ENCODE results near the gene PLEKHJ1.
A peak's percentile ranks its signal among the peaks of the same experiment; 100 is the strongest.

DNA sequence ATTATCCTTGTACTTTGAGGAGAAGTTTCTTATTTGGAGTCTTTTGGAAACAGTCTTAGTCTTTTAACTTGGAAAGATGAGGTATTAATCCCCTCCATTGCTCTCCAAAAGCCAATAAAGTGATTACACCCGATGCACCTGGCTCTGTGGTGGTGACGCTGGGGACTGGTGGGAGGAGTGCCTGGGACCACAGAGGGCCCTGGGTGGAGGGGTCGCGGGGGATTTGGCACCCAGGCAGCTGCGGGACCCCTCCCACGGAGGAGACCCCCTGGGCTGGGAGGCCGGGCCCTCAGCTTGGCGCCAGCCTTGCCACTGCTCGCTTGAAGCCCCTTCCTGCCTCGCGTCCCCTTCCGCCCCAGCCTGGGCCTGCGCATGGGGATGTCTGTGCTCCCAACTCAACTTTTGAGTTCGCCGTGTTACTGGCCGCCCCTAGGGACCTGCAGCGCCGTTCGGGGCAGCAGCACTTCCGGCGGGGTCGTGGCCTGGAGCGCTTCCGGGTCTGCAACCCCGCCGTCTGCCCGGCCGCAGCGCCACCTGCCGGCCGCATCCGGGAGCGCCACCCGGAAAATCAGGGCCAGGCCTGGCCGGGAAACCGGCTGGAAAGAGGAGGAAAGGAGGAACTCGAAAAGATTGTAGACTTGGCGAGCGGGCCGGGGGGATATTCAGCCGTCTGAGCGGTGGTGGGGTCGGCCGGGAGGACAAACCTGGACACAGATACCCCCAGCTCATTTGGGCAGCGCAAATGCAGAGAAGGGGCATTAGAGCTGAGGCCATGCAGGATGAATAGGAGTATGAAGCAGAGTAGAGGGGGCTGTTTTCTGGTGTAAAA is 37.4 kb upstream of the PLEKHJ1 start:
- no peak for TF ChIP-seq EZH2 (IDR thresholded peaks at IDR 0.05; ENCODE audit: low read length, unreplicated experiment)
- TF ChIP-seq, protein P1, sequence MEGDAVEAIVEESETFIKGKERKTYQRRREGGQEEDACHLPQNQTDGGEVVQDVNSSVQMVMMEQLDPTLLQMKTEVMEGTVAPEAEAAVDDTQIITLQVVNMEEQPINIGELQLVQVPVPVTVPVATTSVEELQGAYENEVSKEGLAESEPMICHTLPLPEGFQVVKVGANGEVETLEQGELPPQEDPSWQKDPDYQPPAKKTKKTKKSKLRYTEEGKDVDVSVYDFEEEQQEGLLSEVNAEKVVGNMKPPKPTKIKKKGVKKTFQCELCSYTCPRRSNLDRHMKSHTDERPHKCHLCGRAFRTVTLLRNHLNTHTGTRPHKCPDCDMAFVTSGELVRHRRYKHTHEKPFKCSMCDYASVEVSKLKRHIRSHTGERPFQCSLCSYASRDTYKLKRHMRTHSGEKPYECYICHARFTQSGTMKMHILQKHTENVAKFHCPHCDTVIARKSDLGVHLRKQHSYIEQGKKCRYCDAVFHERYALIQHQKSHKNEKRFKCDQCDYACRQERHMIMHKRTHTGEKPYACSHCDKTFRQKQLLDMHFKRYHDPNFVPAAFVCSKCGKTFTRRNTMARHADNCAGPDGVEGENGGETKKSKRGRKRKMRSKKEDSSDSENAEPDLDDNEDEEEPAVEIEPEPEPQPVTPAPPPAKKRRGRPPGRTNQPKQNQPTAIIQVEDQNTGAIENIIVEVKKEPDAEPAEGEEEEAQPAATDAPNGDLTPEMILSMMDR (conservative IDR thresholded peaks at IDR 0.05; ENCODE audit: low read depth, low read length): peak; percentile 82
